Tibial artery (tissue), 4 donors: ENCODE data around the gene ARFGAP3.

ENCODE experiments used
- DNase-seq, 2 donors: peaks; one replicate each; pipeline ENCODE4 v3.0.0-alpha.2; 2019
- H3K27ac ChIP-seq, 2 donors: fragments of 200-600 bp; sonication (generic) in 1 of 2; 1 replicate in 1 of 2; 2 replicates in 1 of 2; pipeline ENCODE4 v1.5.1; 2018 to 2019; ENCODE audit warnings: mild to moderate bottlenecking in 1 of 2
- H3K27me3 ChIP-seq, 2 donors: fragments of 200-600 bp; sonication (generic) in 1 of 2; one replicate each; pipeline versions ENCODE4 v1.5.1 to v1.6.0; 2016 to 2019
- H3K36me3 ChIP-seq, 3 donors: fragments of 200-600 bp; sonication (generic) in 2 of 3; one replicate each; pipeline ENCODE4 v1.5.1; 2016 to 2019; ENCODE audit warnings: mild to moderate bottlenecking in 2 of 3
- H3K4me1 ChIP-seq, 4 donors: fragments of 200-600 bp; sonication (generic) in 2 of 4; 1 replicate in 3 of 4; 2 replicates in 1 of 4; pipeline ENCODE4 v1.5.1; 2016 to 2019
- H3K4me3 ChIP-seq, 2 donors: fragments of 200-600 bp; sonication (generic) in 1 of 2; 1 replicate in 1 of 2; 2 replicates in 1 of 2; pipeline ENCODE4 v1.5.1; 2018 to 2019; ENCODE audit warnings: mild to moderate bottlenecking in 2 of 2
- H3K9me3 ChIP-seq, 3 donors: fragments of 200-600 bp; sonication (generic) in 1 of 3; one replicate each; pipeline ENCODE4 v1.5.1; 2016 to 2019
- intact Hi-C: fragments of 100-400 bp; cut with DNase I; formaldehyde crosslinking; loops from one replicate; pipeline ENCODE4 v1.15.0; 2023; ENCODE audit warnings: low total_unique reads
- TF ChIP-seq, protein P1 (sequence below), 2 experiments: fragments of 200-600 bp in 1 of 2; fragments of 450-650 bp in 1 of 2; IDR thresholded peaks; one replicate each; pipeline ENCODE4 v1.5.1; 2017 to 2019; ENCODE audit warnings: antibody characterized with exemption in 2 of 2, mild to moderate bottlenecking in 1 of 2, moderate library complexity in 1 of 2

ARFGAP3 gene

DNA sequence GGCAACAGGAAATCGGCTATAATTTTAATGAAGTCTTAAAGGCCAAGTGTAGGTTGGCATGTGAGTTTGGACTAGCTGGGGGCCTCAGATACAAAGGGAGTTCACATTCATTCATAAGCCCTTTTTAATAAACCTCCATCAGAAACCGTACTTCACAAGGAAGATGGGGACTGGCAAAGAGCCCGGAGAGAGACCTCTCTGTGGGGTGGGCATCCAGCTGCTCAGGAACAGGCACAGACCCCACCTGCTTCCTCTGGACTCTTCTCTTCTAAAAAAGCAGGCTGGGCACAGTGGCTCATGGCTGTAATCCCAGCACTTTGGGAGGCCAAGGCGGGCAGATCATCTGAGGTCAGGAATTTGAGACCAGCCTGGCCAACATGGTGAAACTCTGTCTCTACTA lies 3.9 kb upstream of the ARFGAP3 start:
- H3K9me3 ChIP-seq: no peaks in the 10 kb centered on the region
- H3K27ac ChIP-seq: peak overlapping the region in 1 of 2 donors; percentile 0
- DNase-seq: no peak
- H3K4me1 ChIP-seq: peaks cover 0 to 19% (median 4%) of the 10 kb centered on the region in 4 donors
- H3K4me3 ChIP-seq: no peak overlapping the region
- no peaks in the 10 kb centered on the region for H3K27me3 ChIP-seq
- intact Hi-C loops: loop anchor here (10.0 kb wide), 1 partner anchor 154 kb away; the partner anchor contains the start of gene PACSIN2
- no peaks in the 10 kb centered on the region for H3K36me3 ChIP-seq
- TF ChIP-seq, protein P1, sequence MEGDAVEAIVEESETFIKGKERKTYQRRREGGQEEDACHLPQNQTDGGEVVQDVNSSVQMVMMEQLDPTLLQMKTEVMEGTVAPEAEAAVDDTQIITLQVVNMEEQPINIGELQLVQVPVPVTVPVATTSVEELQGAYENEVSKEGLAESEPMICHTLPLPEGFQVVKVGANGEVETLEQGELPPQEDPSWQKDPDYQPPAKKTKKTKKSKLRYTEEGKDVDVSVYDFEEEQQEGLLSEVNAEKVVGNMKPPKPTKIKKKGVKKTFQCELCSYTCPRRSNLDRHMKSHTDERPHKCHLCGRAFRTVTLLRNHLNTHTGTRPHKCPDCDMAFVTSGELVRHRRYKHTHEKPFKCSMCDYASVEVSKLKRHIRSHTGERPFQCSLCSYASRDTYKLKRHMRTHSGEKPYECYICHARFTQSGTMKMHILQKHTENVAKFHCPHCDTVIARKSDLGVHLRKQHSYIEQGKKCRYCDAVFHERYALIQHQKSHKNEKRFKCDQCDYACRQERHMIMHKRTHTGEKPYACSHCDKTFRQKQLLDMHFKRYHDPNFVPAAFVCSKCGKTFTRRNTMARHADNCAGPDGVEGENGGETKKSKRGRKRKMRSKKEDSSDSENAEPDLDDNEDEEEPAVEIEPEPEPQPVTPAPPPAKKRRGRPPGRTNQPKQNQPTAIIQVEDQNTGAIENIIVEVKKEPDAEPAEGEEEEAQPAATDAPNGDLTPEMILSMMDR (IDR thresholded peaks at IDR 0.05): no peak

DNA sequence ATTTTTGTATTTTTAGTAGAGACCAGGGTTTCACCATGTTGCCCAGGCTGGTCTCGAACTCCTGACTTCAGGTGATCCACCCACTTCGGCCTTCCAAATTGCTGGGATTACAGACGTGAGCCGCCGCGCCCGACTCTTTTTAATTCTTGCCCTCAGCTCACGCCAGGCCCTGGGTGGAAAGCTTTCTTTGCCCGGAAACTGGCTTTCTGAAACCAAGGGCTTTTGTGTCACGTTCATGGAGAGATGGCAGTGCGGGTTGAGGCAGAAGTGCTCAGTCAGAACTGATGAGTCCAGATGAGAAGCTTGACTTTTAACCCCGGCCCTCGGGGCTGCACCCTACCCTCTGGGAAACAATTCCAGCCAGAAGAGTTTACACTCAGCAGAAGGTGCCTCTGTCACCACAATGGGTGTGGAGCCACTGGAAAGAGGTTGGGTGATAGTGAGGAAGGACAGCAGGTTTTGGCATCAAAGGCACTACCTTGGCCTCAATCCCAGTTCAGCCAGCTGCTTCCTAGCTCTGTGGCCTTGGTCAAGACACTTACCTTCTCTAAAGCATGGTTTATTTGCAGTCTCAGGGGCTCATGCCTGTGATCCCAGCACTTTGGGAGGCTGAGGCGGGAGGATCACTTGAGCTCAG lies 890 bp upstream of the ARFGAP3 start:
- intact Hi-C loops: no loop called here
- TF ChIP-seq, protein P1 (IDR thresholded peaks at IDR 0.05): no peak
- Histone ChIP-seq H3K36me3 (peaks cover 0 to 5% (median 0%) of the 10 kb centered on the region in 3 donors), H3K27me3 (no peaks in the 10 kb centered on the region), H3K4me3 (peak overlapping the region; percentile 88 to 95), H3K27ac (peak overlapping the region; percentile 98), H3K4me1 (peaks cover 0 to 42% (median 16%) of the 10 kb centered on the region in 4 donors), H3K9me3 (no peaks in the 10 kb centered on the region)
- DNase-seq: no peak

DNA sequence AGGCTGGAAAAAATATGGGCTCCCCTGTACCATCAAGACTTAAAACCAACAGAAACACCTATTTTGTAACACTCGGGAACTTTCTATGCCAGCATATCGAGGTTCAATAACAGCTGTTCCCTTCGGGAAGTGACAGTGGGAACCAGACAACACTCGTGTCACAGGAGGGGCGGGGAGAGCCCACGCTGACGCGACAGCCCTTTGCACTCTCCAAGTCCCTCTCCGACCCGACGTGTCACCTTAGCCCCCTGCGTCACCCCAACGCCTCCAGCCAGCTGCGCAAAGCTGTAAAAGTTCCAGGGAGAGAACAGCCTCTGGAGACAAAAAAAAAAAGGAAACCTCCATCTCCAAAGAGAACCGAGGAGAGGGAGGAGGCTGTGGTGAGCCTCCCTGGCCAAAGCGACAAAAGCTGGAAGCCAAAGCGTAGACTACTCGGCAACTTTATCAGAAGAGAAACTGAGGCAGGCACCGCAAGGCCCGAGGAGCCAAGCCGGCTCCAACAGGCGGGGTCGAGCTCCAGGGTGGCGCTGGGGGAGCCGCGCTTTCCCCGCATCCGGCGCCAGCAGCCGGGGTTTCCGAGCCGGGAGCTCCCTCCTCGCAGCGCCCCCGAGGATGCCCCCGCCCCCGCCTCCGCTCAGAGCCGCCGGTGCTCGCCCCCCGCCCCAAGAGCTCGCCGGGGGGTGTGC lies 751 bp downstream of the ARFGAP3 start:
- TF ChIP-seq, protein P1 (IDR thresholded peaks at IDR 0.05): no peak
- H3K27ac ChIP-seq: peak overlapping the region; percentile 98
- intact Hi-C loops: no loop called here
- H3K4me1 ChIP-seq: peaks cover 0 to 42% (median 16%) of the 10 kb centered on the region in 4 donors
- peaks cover 0 to 5% (median 0%) of the 10 kb centered on the region in 3 donors for H3K36me3 ChIP-seq
- H3K9me3 ChIP-seq: no peaks in the 10 kb centered on the region
- peak overlapping the region; percentile 88 to 95 for H3K4me3 ChIP-seq
- DNase-seq: peak; percentile 67 to 87
- no peaks in the 10 kb centered on the region for H3K27me3 ChIP-seq

DNA sequence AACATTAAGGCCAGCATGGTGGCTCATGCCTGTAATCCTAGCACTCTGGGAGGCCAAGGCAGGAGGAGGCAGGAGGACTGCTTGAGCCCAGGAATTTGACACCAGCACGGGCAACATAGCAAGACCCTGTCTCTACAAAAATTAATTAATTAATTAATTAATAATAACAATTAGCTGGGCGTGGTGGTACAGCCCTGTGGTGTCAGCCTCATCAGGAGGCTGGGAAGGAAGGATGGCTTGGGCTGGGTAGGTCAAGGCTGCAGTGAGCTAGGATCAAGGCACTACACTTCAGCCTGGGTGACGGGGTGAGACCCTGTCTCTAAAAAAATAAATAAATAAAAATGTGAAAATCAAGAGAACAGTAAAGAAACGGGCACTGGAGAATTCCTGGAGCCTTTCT lies 1.4 kb downstream of the ARFGAP3 start:
- H3K27me3 ChIP-seq: no peaks in the 10 kb centered on the region
- H3K4me1 ChIP-seq: peaks cover 0 to 38% (median 16%) of the 10 kb centered on the region in 4 donors
- H3K27ac ChIP-seq: peak overlapping the region; percentile 98
- H3K9me3 ChIP-seq: no peaks in the 10 kb centered on the region
- H3K4me3 ChIP-seq: peak overlapping the region; percentile 88 to 95
- H3K36me3 ChIP-seq: peaks cover 0 to 5% (median 0%) of the 10 kb centered on the region in 3 donors
- intact Hi-C loops: no loop called here
- DNase-seq: no peak
- TF ChIP-seq, protein P1 (IDR thresholded peaks at IDR 0.05): no peak

DNA sequence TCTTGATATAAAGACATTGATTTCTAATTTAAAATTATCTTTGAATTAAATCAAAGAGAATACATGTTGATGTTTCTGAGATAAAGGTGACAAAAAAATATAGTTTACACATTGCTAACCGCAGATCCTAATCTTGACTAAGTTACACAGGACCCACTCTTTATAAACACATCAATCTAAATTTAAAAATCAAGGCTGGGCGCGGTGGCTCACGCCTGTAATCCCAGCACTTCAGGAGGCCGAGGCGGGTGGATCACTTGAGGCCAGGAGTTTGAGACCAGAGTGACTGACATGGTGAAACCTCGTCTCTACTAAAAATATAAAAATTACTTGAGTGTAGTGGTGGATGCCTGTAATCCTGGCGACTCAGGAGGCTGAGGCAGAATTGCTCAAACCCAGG lies 1.9 kb downstream of the ARFGAP3 start:
- H3K4me3 ChIP-seq: peak overlapping the region; percentile 88 to 95
- no peaks in the 10 kb centered on the region for H3K27me3 ChIP-seq
- no peaks in the 10 kb centered on the region for H3K9me3 ChIP-seq
- peak overlapping the region; percentile 98 for H3K27ac ChIP-seq
- TF ChIP-seq, protein P1 (IDR thresholded peaks at IDR 0.05): no peak
- H3K4me1 ChIP-seq: peaks cover 0 to 38% (median 16%) of the 10 kb centered on the region in 4 donors
- no peak for DNase-seq
- H3K36me3 ChIP-seq: peaks cover 0 to 5% (median 0%) of the 10 kb centered on the region in 3 donors
- intact Hi-C loops: no loop called here
